Stimulated activated CD8-positive, alpha-beta memory T cell treated with anti-CD3 and anti-CD28 coated beads, Interleukin-7, amount 100 ng/mL, for 24 hours (primary cell): ENCODE results near the gene SLBP.
A peak's percentile ranks its signal among the peaks of the same experiment; 100 is the strongest.

ENCODE experiments used
- DNase-seq: peaks from one replicate; pipeline ENCODE4 v3.0.0-alpha.2; 2020; ENCODE audit warnings: low read depth

SLBP gene

DNA sequence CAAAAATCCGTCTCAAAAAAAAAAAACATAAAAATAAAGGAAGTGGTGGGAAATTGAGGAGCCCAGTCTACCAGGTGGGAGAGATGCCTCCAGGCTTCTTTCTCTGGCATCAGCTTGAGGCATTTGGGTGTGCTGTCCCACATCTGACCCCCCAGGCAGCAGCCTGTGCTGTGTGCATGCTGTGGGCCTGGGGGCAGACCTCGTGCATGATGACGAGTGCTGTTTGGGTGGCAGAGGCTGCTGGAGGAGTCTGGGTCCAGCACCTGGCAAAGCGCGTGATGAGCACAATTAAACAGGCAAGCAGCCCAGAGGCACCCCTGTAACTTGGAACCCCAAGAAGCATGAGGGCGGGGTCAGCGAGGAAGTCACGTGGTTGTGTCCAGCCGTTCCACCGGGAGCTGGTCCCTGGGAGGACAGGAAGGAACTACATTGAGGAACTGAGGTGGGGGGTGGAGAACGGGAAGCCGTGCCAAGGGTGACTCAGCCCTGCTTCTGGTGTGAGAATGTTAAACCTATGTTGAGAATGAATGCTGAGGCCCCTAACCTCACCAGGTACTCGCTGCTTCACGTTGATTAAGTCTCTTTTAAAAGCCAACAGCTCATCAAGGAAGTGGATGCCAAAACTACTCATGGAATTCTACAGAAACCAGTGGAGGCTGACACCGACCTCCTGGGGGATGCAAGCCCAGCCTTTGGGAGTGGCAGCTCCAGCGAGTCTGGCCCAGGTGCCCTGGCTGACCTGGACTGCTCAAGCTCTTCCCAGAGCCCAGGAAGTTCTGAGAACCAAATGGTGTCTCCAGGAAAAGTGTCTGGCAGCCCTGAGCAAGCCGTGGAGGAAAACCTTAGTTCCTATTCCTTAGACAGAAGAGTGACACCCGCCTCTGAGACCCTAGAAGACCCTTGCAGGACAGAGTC is 15.3 kb upstream of the SLBP start:
- no peak for DNase-seq

DNA sequence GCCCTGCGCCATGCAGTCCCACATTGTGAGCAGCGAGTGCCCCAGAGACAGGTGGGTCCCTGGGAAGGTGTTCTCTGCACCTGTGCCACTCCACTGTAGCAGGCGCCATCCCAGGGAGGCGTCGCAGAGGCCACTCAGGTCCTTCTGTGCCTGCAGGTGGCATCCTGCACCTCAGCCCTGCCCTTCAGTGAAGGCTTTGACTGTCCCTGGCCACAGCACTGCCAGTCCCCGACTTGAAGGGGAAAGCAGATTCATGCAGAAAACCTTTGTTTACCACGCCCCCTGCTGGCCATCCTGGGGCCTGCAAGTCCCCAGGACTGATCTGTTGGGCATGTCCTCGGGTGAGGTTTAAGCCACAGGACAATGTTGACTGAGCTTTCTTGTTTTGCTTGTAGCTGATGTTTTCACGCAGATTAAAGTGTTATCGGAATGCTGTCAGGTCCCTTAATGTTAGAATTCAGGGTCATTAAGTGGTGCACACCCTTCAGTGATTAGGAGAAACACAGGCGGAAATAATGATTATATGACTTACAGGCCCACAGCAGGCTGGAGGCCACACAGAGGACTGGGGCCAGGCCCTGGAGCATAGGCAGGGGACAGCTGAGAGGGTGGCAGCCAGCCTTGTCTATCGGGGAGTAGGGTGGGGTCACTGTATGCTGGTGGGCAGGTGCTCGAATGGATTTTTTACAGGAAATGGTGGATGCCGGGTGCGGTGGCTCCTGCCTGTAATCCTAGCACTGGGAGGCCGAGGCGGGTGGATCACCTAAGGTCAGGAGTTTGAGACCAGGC is 14.2 kb upstream of the SLBP start:
- DNase-seq: peak; percentile 86

DNA sequence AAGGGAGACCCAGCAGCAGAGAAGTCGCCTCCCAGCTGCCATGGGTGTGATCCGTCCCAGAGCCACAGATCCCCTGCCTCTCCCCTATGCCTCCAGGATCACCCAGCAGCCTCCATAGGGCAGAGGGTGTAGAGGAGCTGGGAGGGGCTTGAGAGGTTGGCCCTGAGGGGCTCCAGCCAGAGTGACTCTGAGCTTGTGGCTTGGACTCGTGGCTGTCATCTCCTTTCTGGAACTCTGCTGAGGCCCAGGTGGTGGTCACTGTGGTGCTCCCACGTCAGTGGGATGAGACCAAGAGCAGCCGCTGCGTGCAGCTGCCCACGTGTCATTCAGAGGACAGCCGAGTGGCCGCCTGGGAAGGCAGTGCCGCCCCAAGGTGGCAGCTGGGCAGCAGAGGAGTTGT is 13.4 kb upstream of the SLBP start:
- no peak for DNase-seq

DNA sequence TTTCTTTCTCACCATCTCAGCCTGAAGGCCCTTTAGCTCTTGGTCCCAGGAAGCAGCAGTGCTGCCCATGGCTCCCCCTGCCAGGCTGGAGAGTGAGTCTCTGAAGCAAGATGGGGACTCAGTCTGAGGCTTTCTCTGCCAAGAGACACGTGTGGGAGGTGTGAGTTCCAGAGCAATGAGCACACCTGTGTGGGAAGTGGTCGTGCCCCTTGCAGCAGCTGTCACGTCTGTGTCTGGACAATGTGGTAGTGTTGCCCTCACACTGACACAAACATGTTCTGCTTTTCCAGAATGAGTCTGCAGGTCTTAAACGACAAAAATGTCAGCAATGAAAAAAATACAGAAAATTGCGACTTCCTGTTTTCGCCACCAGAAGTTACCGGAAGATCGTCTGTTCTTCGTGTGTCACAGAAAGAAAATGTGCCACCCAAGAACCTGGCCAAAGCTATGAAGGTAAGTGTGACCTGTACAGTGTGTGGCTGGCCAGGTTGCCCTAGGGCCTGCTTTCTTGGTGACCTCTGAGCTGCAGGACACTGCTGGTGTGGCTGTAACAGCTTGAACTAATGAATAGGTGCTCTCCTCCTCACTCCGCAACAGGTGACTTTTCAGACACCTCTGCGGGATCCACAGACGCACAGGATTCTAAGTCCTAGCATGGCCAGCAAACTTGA is 11.1 kb upstream of the SLBP start:
- no peak for DNase-seq

GRCh38 chr4:1722551-1723118 is 10.5 kb upstream of the SLBP start:
- no peak for DNase-seq

DNA sequence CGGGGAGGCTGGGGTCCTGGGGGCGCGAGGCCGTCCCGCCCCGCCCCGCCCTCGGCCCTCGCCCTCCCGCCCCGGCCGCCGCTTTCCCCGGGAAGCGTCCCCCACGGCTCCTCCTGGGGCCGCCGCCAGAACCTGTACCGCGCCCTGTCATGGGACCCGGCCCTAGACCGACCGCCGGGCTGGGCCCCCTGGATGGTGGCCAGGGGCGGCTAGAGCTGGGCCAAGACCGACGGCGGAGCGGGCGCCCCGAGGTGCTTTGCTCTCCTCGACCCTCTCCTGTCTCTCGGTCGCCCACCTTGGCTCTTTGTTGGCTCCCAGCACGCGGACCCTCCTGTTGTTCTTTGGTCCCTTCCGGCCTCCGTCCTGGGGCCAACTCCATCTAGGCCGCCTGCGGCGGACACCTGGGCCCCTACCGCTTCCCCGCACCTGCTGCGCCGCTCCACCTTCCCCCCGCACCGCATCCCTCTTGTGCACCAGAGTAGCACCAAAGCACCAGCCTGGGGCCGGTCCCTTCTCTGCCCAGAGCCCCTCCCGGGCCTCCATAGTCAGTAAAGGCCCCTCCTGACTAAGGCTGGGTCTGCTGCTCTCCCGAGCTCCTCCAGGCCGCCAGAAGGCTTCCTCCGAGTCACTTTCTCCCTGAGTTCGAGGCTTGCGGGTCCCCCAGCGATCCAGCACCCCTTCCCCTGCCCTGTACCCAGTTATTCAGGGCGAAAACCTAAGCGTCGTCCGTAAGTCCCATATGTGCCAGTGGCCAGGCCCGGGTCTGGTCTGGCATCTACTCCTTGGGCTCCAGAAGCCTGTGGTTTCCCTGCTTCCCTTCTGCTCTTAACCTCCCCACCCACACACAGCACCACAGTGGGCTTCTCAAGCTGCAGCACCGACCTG is 9.8 kb upstream of the SLBP start:
- no peak for DNase-seq

GRCh38 chr4:1721003-1721665 is 9.0 kb upstream of the SLBP start, which contains the start of the genes TACC3 and TMEM129:
Gene TACC3 (plus strand): TSS chr4:1721521. CDS start chr4:1723422, 1,901 bp downstream.
Gene TMEM129 (minus strand): TSS chr4:1721323. CDS start chr4:1720837, 486 bp downstream.
- DNase-seq: peak; percentile 88

- DNase-seq: no peak
These were observed 8.3 kb upstream of the SLBP start for GRCh38 chr4:1720163-1720983.

- DNase-seq: no peak
These were observed 6.2 kb upstream of the SLBP start for GRCh38 chr4:1718095-1718850.

- no peak for DNase-seq
These were observed 5.3 kb upstream of the SLBP start for GRCh38 chr4:1717129-1718094.

DNA sequence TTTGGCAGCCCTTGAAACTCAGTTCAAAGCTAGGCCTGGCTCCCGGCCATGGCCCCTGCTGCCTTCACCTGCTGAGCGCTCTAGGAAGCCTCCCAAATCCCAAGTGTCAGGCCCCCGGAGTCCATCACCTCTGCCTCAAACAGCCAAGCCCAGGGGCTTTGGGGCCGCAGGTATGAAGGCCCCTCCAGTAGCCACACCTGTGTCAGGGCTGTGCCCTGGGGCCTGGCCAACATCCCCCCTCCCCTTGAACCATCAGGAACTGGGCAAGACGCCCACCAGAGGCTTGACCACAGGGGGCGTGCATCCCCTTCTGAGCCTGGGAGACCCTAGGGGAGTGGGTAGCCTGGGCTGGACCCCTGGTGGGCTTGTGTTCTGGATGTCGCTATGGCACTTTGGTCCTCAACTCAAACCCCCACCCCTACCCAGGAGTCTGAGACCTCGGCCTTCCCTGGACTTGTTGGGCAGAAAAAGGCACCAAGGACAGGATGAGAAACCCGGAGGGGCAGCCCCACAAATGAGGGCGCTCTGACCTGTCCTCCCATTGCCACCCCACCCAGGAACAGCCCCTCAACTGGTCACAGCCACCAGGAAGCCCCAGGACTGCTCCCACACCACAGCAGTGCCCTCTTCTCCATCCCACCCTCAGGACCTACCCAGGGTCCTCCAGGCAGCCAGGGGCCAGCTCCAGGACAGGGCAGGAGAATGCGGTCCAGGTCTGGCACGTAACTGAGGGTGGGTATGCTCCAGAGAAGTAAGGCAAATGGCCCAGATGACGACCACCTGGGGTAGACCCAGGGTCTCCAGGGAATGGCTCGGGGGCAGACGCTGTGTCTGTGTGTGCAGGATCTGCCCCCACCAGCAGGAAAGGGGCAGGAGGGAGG is 4.2 kb upstream of the SLBP start:
- DNase-seq: no peak

GRCh38 chr4:1715002-1715758 is 3.1 kb upstream of the SLBP start:
- no peak for DNase-seq

- DNase-seq: no peak
These were observed 2.3 kb upstream of the SLBP start for GRCh38 chr4:1714303-1715001.

- DNase-seq: no peak
These were observed 1.1 kb upstream of the SLBP start for GRCh38 chr4:1713003-1713851.
